Mesenchymal stem cell (in vitro differentiated cells and primary cell): ENCODE results near the gene INPP5D. TPM values are rescaled to one million over a fixed set of nuclear protein-coding genes. Genes with fewer than 3 reads are reported as not detected.

Source experiments
- DNase-seq: peaks from one replicate; pipeline ENCODE4 v3.0.0-alpha.2; 2013
- H2AFZ ChIP-seq: one replicate; pipeline ENCODE4 v1.6.1; 2013; ENCODE audit warnings: low read depth, mild to moderate bottlenecking, control low read depth, inconsistent platforms, low read length, moderate library complexity
- H2AK5ac ChIP-seq: 2 replicates; pipeline ENCODE4 v1.6.1; 2013; ENCODE audit warnings: low read length, moderate library complexity, mild to moderate bottlenecking, inconsistent platforms; ENCODE audit not compliant: severe bottlenecking
- H2BK120ac ChIP-seq: one replicate; pipeline ENCODE4 v1.6.1; 2013; ENCODE audit warnings: low read depth, mild to moderate bottlenecking, inconsistent platforms, low read length, moderate library complexity
- H2BK12ac ChIP-seq, 2 experiments: one replicate each; pipeline ENCODE4 v1.6.1; 2013; ENCODE audit warnings: inconsistent platforms in 2 of 2, low read length in 2 of 2, mild to moderate bottlenecking in 2 of 2, moderate library complexity in 2 of 2, control low read depth in 1 of 2
- H2BK15ac ChIP-seq: one replicate; pipeline ENCODE4 v1.6.1; 2013; ENCODE audit warnings: mild to moderate bottlenecking, low read depth, inconsistent platforms; ENCODE audit not compliant: poor library complexity, severe bottlenecking
- H2BK5ac ChIP-seq: 2 replicates; pipeline ENCODE4 v1.6.1; 2013; ENCODE audit warnings: low read depth, mild to moderate bottlenecking, low read length, control low read depth, inconsistent platforms; ENCODE audit not compliant: poor library complexity, severe bottlenecking
- H3K14ac ChIP-seq, 2 experiments: one replicate each; pipeline ENCODE4 v1.6.1; 2013; ENCODE audit warnings: inconsistent platforms in 2 of 2, low read length in 2 of 2, control low read depth in 1 of 2, mild to moderate bottlenecking in 1 of 2, moderate library complexity in 1 of 2
- H3K18ac ChIP-seq, 2 experiments: one replicate each; pipeline ENCODE4 v1.6.1; 2013; ENCODE audit warnings: inconsistent platforms in 2 of 2, low read length in 2 of 2, control low read depth in 1 of 2, low read depth in 1 of 2, mild to moderate bottlenecking in 1 of 2
- H3K23ac ChIP-seq, 2 experiments: one replicate each; pipeline ENCODE4 v1.6.1; 2013; ENCODE audit warnings: inconsistent platforms in 2 of 2, low read length in 2 of 2, mild to moderate bottlenecking in 2 of 2, moderate library complexity in 2 of 2, control low read depth in 1 of 2
- H3K27ac ChIP-seq: 2 replicates; pipeline ENCODE4 v1.5.1; 2013; ENCODE audit warnings: mild to moderate bottlenecking, moderate library complexity, low read length, control low read depth, inconsistent platforms; ENCODE audit not compliant: poor library complexity, severe bottlenecking
- H3K27me3 ChIP-seq, 2 experiments: 2 replicates each; pipeline versions ENCODE4 v1.6.1 to v1.7.0; 2013; ENCODE audit warnings: low read length in 2 of 2, mild to moderate bottlenecking in 2 of 2, moderate library complexity in 2 of 2, control low read depth in 1 of 2, inconsistent platforms in 1 of 2; ENCODE audit not compliant: control insufficient read depth in 1 of 2, insufficient read depth in 1 of 2
- H3K36me3 ChIP-seq, 2 experiments: 2 replicates each; pipeline versions ENCODE4 v1.6.1 to v1.7.0; 2013; ENCODE audit warnings: low read length in 2 of 2, control low read depth in 1 of 2, inconsistent platforms in 1 of 2, low read depth in 1 of 2, mild to moderate bottlenecking in 1 of 2; ENCODE audit not compliant: insufficient read depth in 2 of 2, control insufficient read depth in 1 of 2
- H3K4ac ChIP-seq, 2 experiments: one replicate each; pipeline ENCODE4 v1.6.1; 2013; ENCODE audit warnings: inconsistent platforms in 2 of 2, low read length in 2 of 2, mild to moderate bottlenecking in 2 of 2, moderate library complexity in 2 of 2, control low read depth in 1 of 2, low read depth in 1 of 2
- H3K4me1 ChIP-seq: 2 replicates; pipeline ENCODE4 v1.6.1; 2013; ENCODE audit warnings: low read depth, low read length, control low read depth; ENCODE audit not compliant: control insufficient read depth, insufficient read depth
- H3K4me2 ChIP-seq: 2 replicates; pipeline ENCODE4 v1.6.1; 2013; ENCODE audit warnings: low read length, mild to moderate bottlenecking, inconsistent platforms; ENCODE audit not compliant: poor library complexity, severe bottlenecking
- H3K4me3 ChIP-seq, 2 experiments: 2 replicates each; pipeline versions ENCODE4 v1.5.1 to v1.7.0; 2013; ENCODE audit warnings: low read length in 2 of 2, mild to moderate bottlenecking in 2 of 2, control low read depth in 1 of 2, low read depth in 1 of 2; ENCODE audit not compliant: insufficient read depth in 1 of 2
- H3K79me1 ChIP-seq: replicated peaks from 2 replicates; pipeline ENCODE4 v1.6.1; 2013; ENCODE audit warnings: mild to moderate bottlenecking, control low read depth, low read length, inconsistent platforms; ENCODE audit not compliant: poor library complexity, severe bottlenecking
- H3K9ac ChIP-seq: 2 replicates; pipeline ENCODE4 v1.7.0; 2013; ENCODE audit warnings: mild to moderate bottlenecking, low read length, moderate library complexity
- H3K9me3 ChIP-seq: 2 replicates; pipeline ENCODE4 v1.7.0; 2013; ENCODE audit warnings: mild to moderate bottlenecking, low read length; ENCODE audit not compliant: control insufficient read depth
- H4K8ac ChIP-seq: one replicate; pipeline ENCODE4 v1.6.1; 2013; ENCODE audit warnings: inconsistent platforms, mild to moderate bottlenecking, low read length, moderate library complexity
- H4K91ac ChIP-seq: one replicate; pipeline ENCODE4 v1.6.1; 2013; ENCODE audit warnings: mild to moderate bottlenecking, low read length, inconsistent platforms
- WGBS: methylation state at CpG from one replicate; pipeline ENCODE4 v1.1.7; 2013; ENCODE audit warnings: mixed read lengths; 5-methylcytosine and 5-hydroxymethylcytosine counted together
- polyA plus RNA-seq, 2 experiments: library from polyadenylated mRNA; stranded (reverse); fragments of 200-250 nt; gene quantifications; one replicate each; pipeline ENCODE4 v1.2.3, GENCODE V29; 2013

The INPP5D gene
- 0.08 TPM for polyA plus RNA-seq (2013, experiment 1 of 2)
- 0.15 TPM for polyA plus RNA-seq (2013, experiment 2 of 2)

DNA sequence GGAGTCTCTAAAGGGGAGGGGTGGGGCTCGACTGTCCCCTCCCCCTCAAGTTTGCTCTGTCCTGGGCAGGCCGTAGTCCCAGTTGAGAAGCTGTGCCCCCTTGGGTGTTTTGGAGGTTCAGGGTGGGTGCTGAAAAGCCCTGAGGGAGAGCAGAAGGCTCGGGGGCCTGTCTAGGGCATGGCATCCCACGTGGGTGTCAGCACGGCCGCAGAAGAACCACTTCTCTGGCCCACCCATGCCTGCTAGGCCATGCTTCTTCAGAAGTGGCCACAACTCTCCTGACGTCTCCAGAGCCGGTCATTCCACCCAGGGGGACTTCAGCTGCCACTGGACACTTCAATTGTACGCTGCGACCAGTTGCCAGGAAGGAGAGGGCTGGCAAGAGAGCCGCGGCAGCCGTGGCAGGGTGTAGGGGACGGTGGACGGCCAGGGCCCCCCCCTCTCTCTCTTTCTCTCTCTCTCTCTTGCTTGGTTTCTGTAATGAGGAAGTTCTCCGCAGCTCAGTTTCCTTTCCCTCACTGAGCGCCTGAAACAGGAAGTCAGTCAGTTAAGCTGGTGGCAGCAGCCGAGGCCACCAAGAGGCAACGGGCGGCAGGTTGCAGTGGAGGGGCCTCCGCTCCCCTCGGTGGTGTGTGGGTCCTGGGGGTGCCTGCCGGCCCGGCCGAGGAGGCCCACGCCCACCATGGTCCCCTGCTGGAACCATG is at the start of gene INPP5D:
TSS of gene INPP5D (plus strand) at position 546 of the 704 bp plus-strand sequence. CDS start at position 683, 137 bp downstream.
- H4K8ac ChIP-seq: no peak within 1 kb of the TSS
- H4K91ac ChIP-seq: peak within 1 kb of the TSS; percentile 54
- no peak within 1 kb of the TSS for H2BK15ac ChIP-seq
- DNase-seq: no peak
- no peak within 1 kb of the TSS for H3K4me2 ChIP-seq
- H3K27ac ChIP-seq: no peak within 1 kb of the TSS
- peaks cover 4% of the 10 kb centered on the region for H3K4me1 ChIP-seq
- H2BK5ac ChIP-seq: no peak within 1 kb of the TSS
- H3K23ac ChIP-seq: no peak within 1 kb of the TSS
- H2BK12ac ChIP-seq: no peak within 1 kb of the TSS
- no peak within 1 kb of the TSS for H2AK5ac ChIP-seq
- no peak within 1 kb of the TSS for H3K9ac ChIP-seq
- no peak within 1 kb of the TSS for H3K4ac ChIP-seq
- peaks cover 2 to 17% of the 10 kb centered on the region in 2 experiments for H3K27me3 ChIP-seq
- WGBS: 85% methylated on average over 26 of the region's 26 CpGs
- H3K4me3 ChIP-seq: no peak within 1 kb of the TSS
- no peak within 1 kb of the TSS for H2BK120ac ChIP-seq
- H3K36me3 ChIP-seq: no peaks in the 10 kb centered on the region
- no peaks in the 10 kb centered on the region for H3K79me1 ChIP-seq
- no peak within 1 kb of the TSS for H3K18ac ChIP-seq
- H3K14ac ChIP-seq: no peak within 1 kb of the TSS
- no peaks in the 10 kb centered on the region for H3K9me3 ChIP-seq
- H2AFZ ChIP-seq: no peak within 1 kb of the TSS

DNA sequence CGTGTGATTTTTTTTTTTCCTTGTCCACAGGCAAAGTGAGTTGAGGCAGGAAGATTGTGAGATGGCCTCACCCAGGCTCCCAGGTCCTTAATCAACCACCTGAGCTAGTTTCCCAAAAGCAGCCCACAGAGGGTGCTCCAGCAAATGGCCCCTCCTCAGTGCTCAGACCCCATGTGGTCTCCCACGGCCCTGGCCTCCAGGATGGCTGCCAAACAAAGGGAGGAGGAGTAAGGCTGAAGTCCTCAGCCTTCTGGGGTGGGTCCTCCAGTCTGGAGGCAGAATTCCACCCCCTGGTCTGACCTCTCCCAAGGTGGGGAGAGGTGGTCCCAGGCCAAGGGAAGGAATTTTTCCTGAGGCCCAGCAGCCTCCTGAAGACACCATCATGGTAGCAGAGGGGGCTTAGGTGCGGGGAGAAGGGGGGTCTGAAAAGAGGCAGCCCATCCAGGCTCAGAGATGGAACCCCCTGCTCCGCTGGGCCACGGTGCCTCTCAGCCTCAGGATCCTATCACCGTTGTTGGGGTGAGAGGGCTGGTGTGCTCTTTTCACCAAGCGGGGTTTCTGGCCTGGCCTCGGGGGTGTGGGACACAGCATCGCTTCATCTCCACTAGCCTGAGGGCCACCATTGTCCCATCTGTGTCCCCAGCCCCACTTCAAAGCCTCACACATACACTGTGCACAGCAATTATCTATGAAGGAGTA is 49.4 kb upstream of the INPP5D start:
- Histone ChIP-seq H2BK120ac (no peak overlapping the region), H2BK12ac (no peak overlapping the region), H3K4me2 (no peak overlapping the region), H2BK5ac (no peak overlapping the region), H3K4ac (no peak overlapping the region), H3K36me3 (no peaks in the 10 kb centered on the region), H3K4me1 (no peaks in the 10 kb centered on the region), H3K9me3 (no peaks in the 10 kb centered on the region), H3K27me3 (peaks cover under 1 to 7% of the 10 kb centered on the region in 2 experiments), H2BK15ac (no peak overlapping the region), H2AFZ (no peak overlapping the region), H3K79me1 (no peaks in the 10 kb centered on the region), H3K4me3 (no peak overlapping the region), H4K91ac (no peak overlapping the region), H2AK5ac (no peak overlapping the region), H3K23ac (no peak overlapping the region), H3K14ac (no peak overlapping the region), H3K27ac (no peak overlapping the region), H3K18ac (no peak overlapping the region), H3K9ac (no peak overlapping the region), H4K8ac (no peak overlapping the region)
- 82% methylated on average over 5 of the region's 9 CpGs for WGBS
- DNase-seq: no peak

DNA sequence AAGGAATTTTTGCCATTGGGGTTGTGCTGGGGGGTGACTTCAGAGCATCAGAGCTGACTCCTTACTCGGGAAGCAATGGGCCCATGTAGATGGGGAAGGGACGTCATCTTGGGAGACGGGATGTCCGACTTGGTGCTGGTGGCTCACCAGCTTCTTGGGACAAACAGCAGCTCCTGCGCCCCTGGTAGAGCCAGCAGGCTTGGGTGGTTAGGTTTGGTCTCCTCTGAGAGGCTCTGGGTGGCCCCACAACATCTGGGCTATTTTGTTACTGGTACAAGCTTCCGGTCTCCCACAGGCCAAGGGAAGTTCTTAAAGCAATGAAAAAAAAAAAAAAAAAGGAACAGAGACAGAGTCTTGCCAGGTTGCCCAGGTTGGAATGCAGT is 48.9 kb upstream of the INPP5D start:
- H3K4me1 ChIP-seq: no peaks in the 10 kb centered on the region
- H2BK15ac ChIP-seq: no peak overlapping the region
- peaks cover 0 to 4% of the 10 kb centered on the region in 2 experiments for H3K27me3 ChIP-seq
- no peak overlapping the region for H3K23ac ChIP-seq
- no peak overlapping the region for H3K14ac ChIP-seq
- no peak overlapping the region for H4K91ac ChIP-seq
- no peak overlapping the region for H2BK12ac ChIP-seq
- H3K4me2 ChIP-seq: no peak overlapping the region
- H3K36me3 ChIP-seq: no peaks in the 10 kb centered on the region
- no peak overlapping the region for H3K18ac ChIP-seq
- no peaks in the 10 kb centered on the region for H3K79me1 ChIP-seq
- H2BK5ac ChIP-seq: no peak overlapping the region
- H2AK5ac ChIP-seq: no peak overlapping the region
- H2AFZ ChIP-seq: no peak overlapping the region
- no peak overlapping the region for H3K4me3 ChIP-seq
- no peak for DNase-seq
- H3K9ac ChIP-seq: no peak overlapping the region
- no peaks in the 10 kb centered on the region for H3K9me3 ChIP-seq
- H3K4ac ChIP-seq: no peak overlapping the region
- 85% methylated on average over 6 of the region's 6 CpGs for WGBS
- H4K8ac ChIP-seq: no peak overlapping the region
- H3K27ac ChIP-seq: no peak overlapping the region
- no peak overlapping the region for H2BK120ac ChIP-seq

DNA sequence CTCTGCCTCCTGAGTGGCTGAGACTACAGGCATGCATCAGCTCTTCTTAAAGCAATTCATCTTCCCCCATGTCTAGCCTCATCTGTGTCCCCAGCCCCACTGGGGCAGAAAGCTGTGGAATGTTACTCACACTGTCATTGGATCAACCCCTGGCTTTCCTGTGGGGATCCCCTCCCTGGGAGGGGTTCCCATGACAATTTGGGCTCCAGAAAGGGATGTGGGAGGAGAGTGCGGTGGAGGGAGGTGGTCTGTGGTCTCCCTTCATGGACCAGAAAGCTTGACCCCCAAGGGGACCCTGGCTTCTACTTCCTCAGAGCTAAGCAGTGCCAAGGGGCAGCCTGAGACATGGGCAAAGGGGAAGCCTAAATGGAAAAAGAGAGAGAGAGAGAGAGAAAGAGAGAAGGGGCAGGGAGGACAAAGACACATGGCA is 48.4 kb upstream of the INPP5D start:
- Histone ChIP-seq H3K4ac (no peak overlapping the region), H3K9ac (no peak overlapping the region), H3K18ac (no peak overlapping the region), H2AK5ac (no peak overlapping the region), H4K91ac (no peak overlapping the region), H3K4me1 (no peaks in the 10 kb centered on the region), H2BK15ac (no peak overlapping the region), H3K4me3 (no peak overlapping the region), H3K27ac (no peak overlapping the region), H2AFZ (no peak overlapping the region), H2BK120ac (peak overlapping the region; percentile 8), H3K27me3 (no peaks in the 10 kb centered on the region), H4K8ac (no peak overlapping the region), H3K9me3 (no peaks in the 10 kb centered on the region), H2BK5ac (no peak overlapping the region), H3K79me1 (no peaks in the 10 kb centered on the region), H3K4me2 (no peak overlapping the region), H2BK12ac (no peak overlapping the region), H3K36me3 (no peaks in the 10 kb centered on the region), H3K23ac (no peak overlapping the region), H3K14ac (no peak overlapping the region)
- 81% methylated on average over 1 of the region's 1 CpG for WGBS
- no peak for DNase-seq
